H9 (cell line): ENCODE measurements around the gene SPATA6. TPM values are rescaled to one million over a fixed set of nuclear protein-coding genes. Genes with fewer than 3 reads are reported as not detected.

Experiments
- DNase-seq: peaks from one replicate; pipeline ENCODE4 v3.0.0-alpha.2; 2017
- H2AFZ ChIP-seq: one replicate; pipeline ENCODE4 v1.6.1; 2013; ENCODE audit warnings: mild to moderate bottlenecking, low read length, control low read depth, moderate library complexity
- H2AK5ac ChIP-seq: 2 replicates; pipeline ENCODE4 v1.6.1; 2013; ENCODE audit warnings: low read length, control low read depth, mixed read lengths; ENCODE audit not compliant: insufficient read length
- H2BK120ac ChIP-seq: one replicate; pipeline ENCODE4 v1.6.1; 2013; ENCODE audit warnings: low read depth, mild to moderate bottlenecking, low read length, control low read depth, inconsistent platforms; ENCODE audit not compliant: poor library complexity, severe bottlenecking
- H2BK12ac ChIP-seq: 2 replicates; pipeline ENCODE4 v1.6.1; 2013; ENCODE audit warnings: low read length, control low read depth, mixed read lengths, low read depth; ENCODE audit not compliant: insufficient read length
- H2BK15ac ChIP-seq: 2 replicates; pipeline ENCODE4 v1.6.1; 2013; ENCODE audit warnings: low read depth, low read length, control low read depth
- H2BK20ac ChIP-seq: one replicate; pipeline ENCODE4 v1.6.1; 2013; ENCODE audit warnings: low read depth, mild to moderate bottlenecking, low read length, control low read depth, inconsistent platforms; ENCODE audit not compliant: poor library complexity, severe bottlenecking
- H2BK5ac ChIP-seq: 2 replicates; pipeline ENCODE4 v1.6.1; 2013; ENCODE audit warnings: low read length, control low read depth, mixed read lengths; ENCODE audit not compliant: insufficient read length
- H3K14ac ChIP-seq: 2 replicates; pipeline ENCODE4 v1.6.1; 2013; ENCODE audit warnings: low read length, control low read depth; ENCODE audit not compliant: insufficient read depth
- H3K18ac ChIP-seq: 2 replicates; pipeline ENCODE4 v1.6.1; 2013; ENCODE audit warnings: low read depth, mild to moderate bottlenecking, mixed read lengths, low read length, control low read depth; ENCODE audit not compliant: insufficient read length
- H3K23ac ChIP-seq: 2 replicates; pipeline ENCODE4 v1.6.1; 2013; ENCODE audit warnings: low read length, control low read depth, mixed read lengths, low read depth; ENCODE audit not compliant: insufficient read length
- H3K23me2 ChIP-seq: 2 replicates; pipeline ENCODE4 v1.6.1; 2013; ENCODE audit warnings: low read depth, mild to moderate bottlenecking, mixed read lengths, low read length, control low read depth; ENCODE audit not compliant: insufficient read length, poor library complexity, severe bottlenecking
- H3K27ac ChIP-seq: 2 replicates; pipeline ENCODE4 v1.5.1; 2013; ENCODE audit warnings: low read length, control low read depth, mixed read lengths, low read depth; ENCODE audit not compliant: insufficient read length
- H3K27me3 ChIP-seq: 2 replicates; pipeline ENCODE4 v1.6.1; 2013; ENCODE audit warnings: low read length, control low read depth, inconsistent platforms; ENCODE audit not compliant: insufficient read depth
- H3K4ac ChIP-seq: 2 replicates; pipeline ENCODE4 v1.6.1; 2013; ENCODE audit warnings: low read depth, mild to moderate bottlenecking, control low read depth, inconsistent platforms, low read length, moderate library complexity
- H3K4me1 ChIP-seq: 2 replicates; pipeline ENCODE4 v1.6.1; 2013; ENCODE audit warnings: low read length, control low read depth, inconsistent platforms; ENCODE audit not compliant: insufficient read depth
- H3K4me2 ChIP-seq: 2 replicates; pipeline ENCODE4 v1.6.1; 2013; ENCODE audit warnings: low read length, control low read depth, mixed read lengths; ENCODE audit not compliant: insufficient read length, insufficient read depth
- H3K56ac ChIP-seq: 2 replicates; pipeline ENCODE4 v1.6.1; 2013; ENCODE audit warnings: low read depth, mild to moderate bottlenecking, mixed read lengths, low read length, control low read depth; ENCODE audit not compliant: insufficient read length
- H3K79me1 ChIP-seq: 2 replicates; pipeline ENCODE4 v1.6.1; 2013; ENCODE audit warnings: low read depth, mild to moderate bottlenecking, moderate library complexity, low read length, control low read depth, inconsistent platforms; ENCODE audit not compliant: insufficient read depth, poor library complexity, severe bottlenecking
- H3K79me2 ChIP-seq: 2 replicates; pipeline ENCODE4 v1.6.1; 2013; ENCODE audit warnings: low read length, control low read depth, inconsistent platforms; ENCODE audit not compliant: insufficient read depth
- H3K9ac ChIP-seq: 2 replicates; pipeline ENCODE4 v1.6.1; 2013; ENCODE audit warnings: low read length, control low read depth, mixed read lengths; ENCODE audit not compliant: insufficient read length; ENCODE audit errors: extremely low read depth
- H3K9me3 ChIP-seq: one replicate; pipeline ENCODE4 v1.6.1; 2013; ENCODE audit warnings: low read depth, low read length, inconsistent platforms; ENCODE audit not compliant: control insufficient read depth
- H3T11ph ChIP-seq: one replicate; pipeline ENCODE4 v1.6.1; 2013; ENCODE audit warnings: mild to moderate bottlenecking, low read length, control low read depth, inconsistent platforms
- H4K20me1 ChIP-seq: one replicate; pipeline ENCODE4 v1.6.1; 2013; ENCODE audit not compliant: control insufficient read depth, insufficient read length, insufficient read depth
- H4K5ac ChIP-seq: 2 replicates; pipeline ENCODE4 v1.6.1; 2013; ENCODE audit warnings: low read depth, mild to moderate bottlenecking, mixed read lengths, low read length, control low read depth; ENCODE audit not compliant: insufficient read length
- H4K8ac ChIP-seq: replicated peaks from 2 replicates; pipeline ENCODE4 v1.6.1; 2013; ENCODE audit warnings: low read length, control low read depth, mixed read lengths, low read depth; ENCODE audit not compliant: insufficient read length
- H4K91ac ChIP-seq: 2 replicates; pipeline ENCODE4 v1.6.1; 2013; ENCODE audit warnings: low read depth, mild to moderate bottlenecking, moderate library complexity, mixed read lengths, low read length, control low read depth; ENCODE audit not compliant: insufficient read length
- H3K27ac Mint-ChIP-seq, 3 experiments: 2 replicates in 2 of 3; 3 replicates in 1 of 3; pipeline ENCODE4 v1.8.0; 2020 to 2021; ENCODE audit warnings: mixed read lengths in 3 of 3, mild to moderate bottlenecking in 1 of 3, moderate library complexity in 1 of 3
- H3K27me3 Mint-ChIP-seq: 2 replicates; pipeline ENCODE4 v1.8.0; 2021; ENCODE audit warnings: low read depth, mild to moderate bottlenecking, moderate library complexity, mixed read lengths
- H3K36me3 Mint-ChIP-seq, 3 experiments: 2 replicates in 2 of 3; 3 replicates in 1 of 3; pipeline ENCODE4 v1.8.0; 2020 to 2021; ENCODE audit warnings: low read depth in 3 of 3, mixed read lengths in 3 of 3; ENCODE audit not compliant: insufficient read depth in 1 of 3
- H3K4me1 Mint-ChIP-seq, 2 experiments: 2 replicates each; pipeline ENCODE4 v1.8.0; 2020; ENCODE audit warnings: mixed read lengths in 2 of 2
- H3K4me3 Mint-ChIP-seq, 2 experiments: 2 replicates in 1 of 2; 3 replicates in 1 of 2; pipeline ENCODE4 v1.8.0; 2020 to 2021; ENCODE audit warnings: mild to moderate bottlenecking in 2 of 2, mixed read lengths in 2 of 2, moderate library complexity in 1 of 2
- H3K9me3 Mint-ChIP-seq, 2 experiments: 2 replicates in 1 of 2; 3 replicates in 1 of 2; pipeline ENCODE4 v1.8.0; 2020; ENCODE audit warnings: mild to moderate bottlenecking in 2 of 2, mixed read lengths in 2 of 2, moderate library complexity in 1 of 2
- CTCF ChIP-seq: fragments of 200-600 bp; sonication (generic); conservative IDR thresholded peaks from 3 replicates; pipeline ENCODE4 v1.8.0; 2021; ENCODE audit warnings: antibody characterized with exemption, mild to moderate bottlenecking
- WGBS: extraction: QIAGEN DNeasy Blood & Tissue Kit; methylation state at CpG from one replicate; pipeline ENCODE4 v1.1.7; 2013; ENCODE audit warnings: missing lambda C conversion rate, low lambda C conversion rate, mixed read lengths; ENCODE audit not compliant: insufficient read length; ENCODE audit errors: extremely low coverage; 5-methylcytosine and 5-hydroxymethylcytosine counted together
- total RNA-seq: library from RNA; stranded (reverse); gene quantifications from 2 replicates; pipeline ENCODE4 v1.2.1, GENCODE V29; 2021

SPATA6 gene
- total RNA-seq, 1 experiment from 2014 or later: 8.0 TPM

GRCh38 chr1:48493041-48493440 lies 21.0 kb upstream of the SPATA6 start:
- Mint-ChIP-seq H3K36me3 (no peaks in the 10 kb centered on the region), H3K4me1 (peaks cover 7 to 14% of the 10 kb centered on the region in 2 experiments), H3K4me3 (no peak overlapping the region), H3K27me3 (no peaks in the 10 kb centered on the region; the same call in 1 of the 2 replicates), H3K9me3 (no peaks in the 10 kb centered on the region), H3K27ac (no peak overlapping the region)
- no CpG with 5 or more reads among the region's 5 CpGs for WGBS
- TF ChIP-seq CTCF: no peak
- H3K9me3 ChIP-seq: no peaks in the 10 kb centered on the region
- H4K8ac ChIP-seq: no peak overlapping the region
- no peak overlapping the region for H3K27ac ChIP-seq
- H3K23ac ChIP-seq: no peak overlapping the region
- H2AFZ ChIP-seq: no peak overlapping the region
- no peak overlapping the region for H3K4ac ChIP-seq
- no peaks in the 10 kb centered on the region for H3K79me1 ChIP-seq
- no peak overlapping the region for H2BK120ac ChIP-seq
- H3K9ac ChIP-seq: no peak overlapping the region
- H2AK5ac ChIP-seq: no peak overlapping the region
- no peak overlapping the region for H2BK15ac ChIP-seq
- H2BK12ac ChIP-seq: no peak overlapping the region
- H3K14ac ChIP-seq: no peak overlapping the region
- no peak overlapping the region for H4K91ac ChIP-seq
- H3K27me3 ChIP-seq: no peaks in the 10 kb centered on the region
- no peaks in the 10 kb centered on the region; the same call in 1 of the 2 replicates for H3K4me1 ChIP-seq
- H3K79me2 ChIP-seq: no peaks in the 10 kb centered on the region
- no peak overlapping the region for H3K4me2 ChIP-seq
- no peak overlapping the region for H4K5ac ChIP-seq
- no peak overlapping the region for H2BK5ac ChIP-seq
- H3K56ac ChIP-seq: no peak overlapping the region
- no peaks in the 10 kb centered on the region for H3K23me2 ChIP-seq
- no peak overlapping the region for H3K18ac ChIP-seq
- H3T11ph ChIP-seq: no peak overlapping the region
- H2BK20ac ChIP-seq: no peak overlapping the region
- no peak for DNase-seq
- no peaks in the 10 kb centered on the region for H4K20me1 ChIP-seq
